GM18870 (cell line): ENCODE results near the gene FRMPD4.
A peak's percentile ranks its signal among the peaks of the same experiment; 100 is the strongest.
"Not testable (repeated sequence)": the region's sequence is repeated elsewhere in the genome, so short reads cannot be mapped to it uniquely, and the experiment has no call there.

Source experiments
- ATAC-seq: cut with Tn5 transposase; IDR thresholded peaks from one replicate; pipeline ENCODE4 v1.9.1; 2021; ENCODE audit warnings: moderate library complexity; ENCODE audit not compliant: unreplicated experiment

The FRMPD4 gene

DNA sequence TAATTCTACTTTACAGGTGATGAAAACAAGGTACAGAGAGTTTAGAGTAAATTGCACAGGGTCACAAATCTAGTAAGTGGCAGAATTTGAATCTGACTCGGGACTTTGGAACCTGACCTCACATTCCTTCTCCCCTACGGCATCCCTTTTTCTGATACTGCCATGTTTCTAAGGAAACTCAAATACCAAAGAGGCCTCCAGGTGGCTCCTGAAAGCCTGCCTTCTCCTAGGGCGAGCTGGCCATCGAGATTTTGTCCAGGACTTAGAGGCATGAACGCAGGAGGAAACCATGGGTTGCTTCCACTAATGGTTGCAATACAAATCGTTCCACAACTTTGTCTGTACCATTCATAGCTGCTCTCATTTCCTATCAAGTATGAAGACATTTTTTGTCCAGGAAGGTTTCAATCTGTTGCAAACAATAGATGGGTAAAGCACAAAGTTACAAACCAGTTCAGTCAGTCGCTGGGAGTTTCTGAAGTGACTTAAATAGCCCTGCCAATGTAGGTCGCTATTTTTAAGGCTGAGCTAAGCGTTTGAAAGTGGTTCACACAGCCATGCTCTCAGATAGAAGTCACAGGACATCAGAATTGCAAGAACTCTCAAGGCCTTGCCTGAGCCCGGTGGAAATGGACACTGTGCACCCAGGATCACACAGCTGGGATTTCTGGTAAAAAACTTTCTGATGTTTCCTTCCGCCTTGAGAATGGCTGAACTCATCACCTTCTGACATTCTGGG is 356.3 kb downstream of the FRMPD4 start:
- ATAC-seq, result no peak

DNA sequence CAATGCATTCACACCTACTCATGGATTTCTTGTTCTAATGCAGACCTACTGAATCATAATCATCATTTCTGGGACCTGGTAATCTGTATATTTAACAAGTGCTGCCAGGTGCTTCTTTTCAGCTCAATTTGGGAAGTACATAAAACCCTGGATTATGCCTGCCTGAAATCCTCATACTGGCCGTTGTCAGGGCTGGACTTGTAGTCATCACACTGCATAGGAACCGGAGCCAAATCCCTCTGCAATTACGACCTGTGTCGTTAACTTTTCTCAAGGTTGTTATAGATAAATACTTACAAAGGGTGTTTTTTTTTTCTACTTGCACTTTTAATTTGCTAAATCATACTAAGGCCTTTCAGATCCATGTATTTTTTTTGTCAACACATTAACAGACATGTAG is 358.1 kb downstream of the FRMPD4 start:
- ATAC-seq, result no peak

DNA sequence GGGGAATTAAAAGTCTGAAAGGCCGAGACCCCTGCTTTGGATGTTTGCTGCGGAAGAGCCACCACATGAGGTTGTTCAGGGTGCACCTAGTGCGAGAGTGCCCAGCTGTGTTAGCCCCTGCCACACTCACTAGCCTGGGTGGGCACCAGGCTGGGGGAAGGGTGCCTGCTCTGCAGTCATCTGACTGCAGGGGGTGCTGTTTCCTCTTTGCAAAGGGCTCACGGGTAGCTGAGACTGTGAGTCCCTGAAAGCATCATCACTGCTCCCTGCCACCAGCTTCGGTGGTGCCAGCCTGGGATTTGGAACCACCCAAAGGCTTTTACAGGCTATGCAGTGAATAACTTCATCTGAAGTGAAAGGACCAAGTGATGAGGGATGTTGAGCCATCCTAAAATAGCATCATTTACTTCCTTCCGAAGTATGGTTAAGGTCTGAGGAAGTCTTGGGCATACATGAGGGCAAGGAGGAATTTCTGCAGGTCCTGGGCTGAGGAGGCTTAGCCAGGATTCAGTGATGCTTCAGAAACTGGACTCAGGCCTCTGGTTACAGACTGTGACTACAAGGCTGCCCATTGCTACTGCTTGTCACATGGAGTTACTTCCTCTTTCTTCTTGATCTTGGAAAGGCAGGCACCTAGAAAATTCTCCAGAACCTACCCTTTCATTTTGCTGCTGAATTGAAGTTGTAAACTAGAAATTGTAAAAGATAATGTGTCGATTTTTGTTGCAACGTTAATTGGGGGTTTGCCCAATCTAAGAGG is 359.7 kb downstream of the FRMPD4 start:
- ATAC-seq, result no peak

DNA sequence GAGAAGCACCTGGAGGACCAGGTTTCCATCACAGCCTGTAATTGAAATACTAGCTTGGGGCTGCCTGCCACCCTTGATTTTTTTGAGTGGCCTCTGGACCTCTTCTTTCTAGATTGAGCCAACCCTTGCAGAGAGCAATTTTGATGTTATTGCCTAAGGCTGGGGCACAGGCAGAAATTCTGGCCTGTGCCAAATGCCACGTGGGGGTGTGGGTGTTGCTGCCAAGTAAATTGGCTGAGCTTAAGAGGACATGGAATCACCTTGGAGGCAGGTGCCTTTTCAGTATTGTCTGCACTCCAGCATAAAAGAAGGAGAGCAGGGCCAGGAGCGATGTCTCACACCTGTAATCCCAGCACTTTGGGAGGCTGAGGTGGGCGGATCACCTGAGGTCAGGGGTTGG is 366.9 kb downstream of the FRMPD4 start:
- no peak for ATAC-seq

DNA sequence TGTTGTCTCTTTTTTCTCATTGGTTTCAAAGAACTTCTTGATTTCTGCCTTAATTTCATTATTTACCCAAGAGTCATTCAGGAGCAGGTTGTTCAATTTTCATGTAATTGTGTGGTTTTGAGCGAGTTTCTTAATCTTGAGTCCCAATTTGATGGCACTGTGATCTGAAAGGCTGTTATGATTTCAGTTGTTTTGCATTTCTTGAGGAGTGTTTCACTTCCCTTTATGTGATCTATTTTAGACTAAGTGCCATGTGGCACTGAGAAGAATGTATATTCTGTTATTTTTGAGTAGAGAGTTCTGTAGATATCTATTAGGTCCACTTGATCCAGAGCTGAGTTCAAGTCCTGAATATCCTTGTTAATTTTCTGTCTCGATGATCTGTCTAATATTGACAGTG is 377.1 kb downstream of the FRMPD4 start:
- peak; percentile 100 for ATAC-seq

DNA sequence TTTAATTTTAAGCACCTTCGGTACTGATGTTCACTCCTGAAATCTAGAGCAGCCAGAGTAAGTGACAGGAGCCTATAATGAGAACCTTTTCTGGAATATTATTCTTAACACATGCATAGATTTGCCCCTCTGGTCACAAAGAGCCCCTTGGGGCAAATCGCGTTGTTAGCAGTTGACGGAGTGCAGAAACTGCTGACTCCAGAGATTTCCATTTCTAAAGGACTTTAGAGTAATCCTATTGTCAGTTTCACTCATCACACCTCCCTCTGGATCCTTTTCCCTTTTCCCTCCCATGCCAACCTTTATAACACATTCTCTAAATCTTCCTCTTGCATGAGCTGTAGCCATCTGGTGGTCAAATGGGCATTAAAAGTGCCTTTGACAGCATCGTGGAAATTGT is 388.0 kb downstream of the FRMPD4 start:
- no peak for ATAC-seq

DNA sequence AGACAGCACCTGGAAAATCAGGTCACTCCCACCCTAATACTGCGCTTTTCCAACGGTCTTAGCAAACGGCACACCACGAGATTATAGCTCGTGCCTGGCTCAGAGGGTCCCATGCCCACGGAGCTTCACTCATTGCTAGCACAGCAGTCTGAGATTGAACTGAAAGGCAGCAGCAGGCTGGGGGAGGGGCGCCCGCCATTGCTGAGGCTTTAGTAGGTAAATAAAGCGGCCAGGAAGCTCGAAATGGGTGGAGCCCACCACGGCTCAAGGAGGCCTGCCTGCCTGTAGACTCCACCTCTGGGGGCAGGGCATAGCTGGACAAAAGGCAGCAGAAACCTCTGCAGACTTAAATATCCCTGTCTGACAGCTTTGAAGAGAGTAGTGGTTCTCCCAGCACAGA is 399.8 kb downstream of the FRMPD4 start:
- not testable (repeated sequence) for ATAC-seq

DNA sequence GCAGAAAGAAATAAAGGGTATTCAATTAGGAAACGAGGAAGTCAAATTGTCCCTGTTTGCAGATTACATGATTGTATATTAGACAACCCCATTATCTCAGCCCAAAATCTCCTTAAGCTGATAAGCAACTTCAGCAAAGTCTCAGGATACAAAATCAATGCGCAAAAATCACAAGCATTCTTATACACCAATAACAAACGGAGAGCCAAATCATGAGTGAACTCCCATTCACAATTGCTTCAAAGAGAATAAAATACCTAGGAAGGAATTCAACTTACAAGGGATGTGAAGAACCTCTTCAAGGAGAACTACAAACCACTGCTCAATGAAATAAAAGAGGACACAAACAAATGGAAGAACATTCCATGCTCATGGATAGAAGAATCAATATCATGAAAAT is 404.0 kb downstream of the FRMPD4 start:
- not testable (repeated sequence) for ATAC-seq

DNA sequence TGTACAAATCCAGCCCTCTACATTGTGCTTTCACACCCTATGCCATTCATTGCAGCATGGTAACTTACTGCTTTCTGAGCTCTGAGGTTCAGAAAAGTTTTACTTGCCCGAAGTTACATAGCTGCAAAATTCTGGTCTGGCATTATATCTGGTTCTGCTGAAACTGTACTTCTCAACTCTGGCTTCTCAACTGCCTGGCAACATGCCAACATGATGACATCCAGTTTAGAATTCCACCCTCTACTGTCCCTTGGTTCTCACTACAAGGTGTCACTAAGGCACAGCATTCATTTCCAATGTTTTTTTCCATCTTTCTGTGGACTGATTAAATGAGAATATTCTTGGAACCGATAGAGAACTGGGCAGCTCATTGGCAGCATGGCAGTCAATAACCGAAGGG is 410.1 kb downstream of the FRMPD4 start:
- ATAC-seq, result no peak

DNA sequence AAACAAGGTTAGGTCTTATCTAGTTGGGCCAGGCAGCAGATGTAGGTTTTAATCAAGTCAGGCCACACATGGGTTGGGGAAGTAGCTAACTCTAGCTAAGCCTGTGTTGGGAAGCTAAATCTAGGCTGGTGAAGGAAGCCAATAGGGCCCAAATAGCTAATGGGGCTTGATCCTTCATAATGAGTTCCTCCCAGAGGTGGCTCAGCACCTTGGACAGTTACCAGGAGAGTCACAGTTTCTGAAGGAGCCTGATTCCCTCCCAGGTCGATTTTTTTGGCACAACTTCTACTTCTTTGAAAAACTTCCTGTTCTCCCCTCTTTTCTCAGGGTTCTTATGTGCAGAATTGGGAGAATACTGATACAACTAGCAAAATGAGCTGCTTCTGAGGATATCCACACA is 410.5 kb downstream of the FRMPD4 start:
- no peak for ATAC-seq

DNA sequence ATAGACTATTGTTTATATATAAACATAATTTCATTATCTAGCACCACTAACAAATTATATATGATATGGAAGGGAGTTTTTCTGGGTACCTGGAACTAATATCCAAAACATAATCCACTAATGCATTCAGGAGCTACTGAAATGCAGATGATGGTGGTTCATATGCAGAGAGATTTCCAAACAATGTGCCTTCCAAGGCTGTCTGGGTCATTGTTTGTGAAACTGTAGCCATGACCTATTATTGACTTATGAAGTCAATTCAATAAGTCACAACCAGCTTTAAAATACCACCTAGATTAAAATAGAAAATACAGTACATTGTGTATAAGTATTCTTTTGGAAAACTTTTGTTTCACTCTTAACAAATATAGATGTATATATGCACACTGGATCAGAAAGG is 415.9 kb downstream of the FRMPD4 start:
- no peak for ATAC-seq

DNA sequence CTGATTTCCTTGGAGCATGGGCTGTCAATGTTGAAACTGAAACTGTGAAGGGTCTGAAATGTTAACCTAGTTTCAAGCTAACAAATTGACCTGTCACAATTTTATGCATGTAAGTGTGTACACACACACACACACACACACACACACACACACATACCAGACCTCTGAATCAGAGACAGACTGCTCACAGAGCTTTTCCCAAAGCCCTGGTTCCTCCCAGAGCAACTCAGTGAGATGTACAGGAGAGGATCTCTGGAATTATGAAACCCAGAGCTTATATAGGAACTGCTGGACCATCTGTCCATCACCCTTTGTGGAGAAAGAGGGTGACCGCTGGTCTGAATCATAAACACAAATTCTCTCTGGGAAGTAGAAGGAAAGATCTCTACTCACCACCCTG is 424.8 kb downstream of the FRMPD4 start:
- ATAC-seq, result no peak

DNA sequence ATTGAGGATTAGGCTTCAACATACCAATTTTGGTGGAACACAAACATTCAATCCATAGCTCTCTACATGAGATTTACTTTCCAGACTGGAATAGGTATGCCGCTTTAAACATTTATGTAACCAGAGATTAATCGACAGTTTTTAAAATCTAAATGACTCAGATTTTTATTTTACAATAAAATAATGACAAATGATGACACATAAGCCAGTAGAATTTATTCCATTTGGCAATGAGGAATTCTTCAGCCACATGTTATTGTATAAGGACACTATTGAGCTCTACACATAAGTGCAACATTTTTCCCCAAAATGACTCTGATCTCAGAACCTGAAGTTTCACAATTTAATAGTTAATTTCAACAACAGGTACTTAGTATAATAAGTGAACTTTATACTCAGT is 425.9 kb downstream of the FRMPD4 start:
- no peak for ATAC-seq

DNA sequence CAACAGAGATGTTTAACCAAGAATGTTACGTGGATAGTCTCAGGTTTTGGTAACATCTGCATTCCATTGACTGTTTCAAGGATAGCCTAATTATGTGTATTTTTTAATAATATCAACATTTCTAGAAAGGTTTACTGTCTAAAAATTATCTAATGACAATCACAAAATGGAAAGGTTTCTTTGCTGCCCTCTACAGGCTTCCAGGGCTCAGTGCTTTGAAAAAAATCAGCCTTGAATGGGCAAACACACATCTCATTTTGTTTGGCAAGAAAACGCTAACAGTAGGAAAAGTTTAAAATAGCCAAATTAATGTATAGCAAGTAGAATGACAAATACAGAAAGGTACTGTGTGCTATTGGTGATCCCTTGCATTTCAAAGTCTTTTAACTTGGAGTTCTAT is 429.6 kb downstream of the FRMPD4 start:
- ATAC-seq, result no peak

DNA sequence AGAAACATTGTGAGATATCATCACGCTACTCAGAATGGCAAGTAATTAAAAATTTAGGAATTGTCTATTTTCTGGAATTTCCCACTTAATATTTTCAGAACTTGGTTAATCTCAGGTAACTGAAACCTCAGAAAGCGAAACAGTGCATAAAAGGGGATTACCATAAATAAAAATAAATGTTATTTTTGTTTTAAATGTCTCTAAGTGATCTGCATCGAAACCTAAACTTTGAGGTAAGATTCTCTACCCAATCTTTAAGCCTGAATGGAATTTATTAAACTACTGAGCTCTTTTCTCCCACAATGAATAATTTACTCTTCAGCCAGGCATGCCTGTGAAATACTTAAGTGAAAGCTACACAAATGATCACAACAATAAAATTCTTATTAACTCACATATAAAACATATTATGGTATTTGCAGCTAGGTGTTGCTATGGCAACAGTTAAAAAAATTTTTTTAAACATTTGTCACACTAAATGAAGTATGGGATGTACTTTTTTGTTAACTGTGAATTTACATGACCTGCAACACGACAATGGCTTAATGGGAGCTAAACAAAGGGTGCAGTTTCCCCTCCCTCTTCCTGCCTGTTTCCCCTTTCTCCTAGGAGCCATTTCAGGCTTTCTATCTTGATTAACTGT is 432.7 kb downstream of the FRMPD4 start:
- ATAC-seq, result no peak

DNA sequence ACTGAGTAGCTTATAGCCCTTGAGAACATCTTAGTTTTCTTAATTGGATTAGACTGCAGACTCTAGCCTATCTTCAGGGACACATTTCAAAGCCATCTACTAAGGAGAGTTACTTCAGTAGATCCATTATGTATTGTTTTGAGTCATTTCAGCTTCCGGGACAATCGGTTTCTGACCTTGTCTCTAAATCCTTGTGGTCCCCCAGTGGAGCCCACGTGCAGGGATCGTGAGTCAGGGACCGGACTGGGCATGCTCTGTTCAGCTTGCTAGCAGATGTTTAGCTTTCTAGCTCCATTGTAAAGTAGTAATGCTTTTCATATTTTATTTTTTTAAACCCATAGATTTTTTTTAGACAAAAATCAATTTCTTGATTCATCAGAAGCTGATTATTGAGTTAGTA is 441.0 kb downstream of the FRMPD4 start:
- no peak for ATAC-seq

DNA sequence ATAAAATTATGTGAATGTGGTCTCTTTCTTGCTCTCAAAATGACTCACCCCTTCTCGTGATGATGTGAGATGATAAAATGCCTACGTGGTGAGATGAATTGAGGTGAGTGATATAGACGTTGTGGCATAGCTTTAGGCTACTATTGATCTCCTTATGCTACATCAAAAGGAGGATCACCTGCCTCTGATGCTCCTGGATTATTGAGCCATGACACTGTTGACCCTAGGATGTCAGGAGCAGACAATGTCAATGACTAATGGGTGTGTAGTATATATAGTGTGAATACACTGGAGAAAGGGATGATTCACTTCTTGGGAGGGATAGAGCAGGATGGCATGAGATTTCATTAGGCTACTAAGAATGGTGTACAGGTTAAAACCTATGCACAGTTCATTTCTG is 442.3 kb downstream of the FRMPD4 start:
- no peak for ATAC-seq

DNA sequence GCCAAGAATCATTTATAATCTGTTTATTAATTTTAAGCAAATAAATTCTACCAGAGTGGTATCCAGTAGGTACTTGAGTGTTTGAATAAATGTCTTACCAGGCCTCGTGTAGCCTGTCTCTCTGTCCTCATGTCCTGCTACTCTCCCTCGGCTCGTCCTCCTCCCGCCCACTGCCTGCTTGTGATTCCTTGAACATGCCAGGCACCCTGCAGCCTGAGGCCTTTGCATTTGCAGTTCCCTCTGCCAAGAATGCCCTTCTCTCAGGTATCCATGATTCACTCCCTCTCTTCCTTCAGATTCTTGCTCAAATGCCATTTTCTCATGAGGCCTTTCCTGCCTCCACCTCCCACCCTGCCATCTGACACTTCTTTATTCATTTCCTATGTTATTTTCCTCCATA is 443.3 kb downstream of the FRMPD4 start:
- ATAC-seq, result no peak

DNA sequence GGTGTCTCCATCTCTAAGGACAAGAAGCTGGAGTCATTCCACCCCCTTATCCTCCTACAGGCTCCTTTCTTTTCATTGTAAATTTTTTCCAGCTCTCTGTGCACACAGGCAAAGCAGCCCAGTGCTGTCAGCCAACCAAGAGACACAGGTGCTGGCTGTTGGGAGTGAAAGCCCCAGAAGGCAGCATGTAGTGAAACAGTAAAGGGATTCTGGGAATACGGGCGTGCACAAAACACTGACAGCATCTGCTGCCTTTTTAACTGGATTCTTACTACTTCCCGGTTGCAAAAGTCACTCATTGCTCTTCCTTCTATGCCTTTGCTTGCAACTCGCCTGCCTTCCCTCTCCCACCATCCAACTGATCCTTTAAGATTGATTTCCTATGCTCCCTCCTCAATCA is 444.4 kb downstream of the FRMPD4 start:
- no peak for ATAC-seq

DNA sequence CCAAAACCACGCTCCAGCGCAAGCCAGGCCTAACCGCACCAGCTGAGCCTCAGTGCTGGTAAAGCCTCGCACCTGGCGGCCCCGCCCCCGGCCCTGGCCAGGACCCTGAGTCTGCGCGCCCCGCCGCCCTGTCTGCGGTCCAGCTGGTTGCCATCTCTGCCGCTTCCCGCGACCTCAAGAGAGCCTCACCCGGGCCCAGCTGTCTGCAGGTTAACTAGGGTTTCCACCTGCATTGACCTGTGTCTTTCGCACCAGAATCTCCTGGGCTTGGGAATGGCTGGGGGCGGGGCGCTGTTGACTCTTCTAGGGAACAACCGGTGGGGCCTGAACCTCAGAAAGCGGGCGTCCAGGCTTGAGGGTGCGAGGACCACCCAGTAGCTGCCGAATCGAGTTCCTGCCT is 445.3 kb downstream of the FRMPD4 start:
- no peak for ATAC-seq

DNA sequence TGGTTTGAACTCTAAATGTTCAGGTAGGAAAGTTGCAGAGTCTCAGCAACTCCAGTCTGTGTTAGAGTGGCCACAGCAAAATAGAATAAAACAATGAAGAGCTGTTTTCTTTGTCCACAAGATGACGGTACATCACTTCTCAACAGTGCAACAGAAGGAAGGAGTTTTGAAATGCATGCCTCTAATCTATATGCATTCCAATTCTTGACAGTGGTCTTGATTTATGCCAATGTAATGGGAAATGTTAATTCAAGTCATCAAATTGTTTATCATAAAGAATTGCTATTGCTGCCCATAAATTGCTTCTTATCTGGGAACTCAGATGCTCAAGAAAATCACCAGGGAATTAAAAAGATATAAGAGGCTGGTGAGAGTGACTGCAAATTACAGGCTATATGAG is 457.4 kb downstream of the FRMPD4 start:
- no peak for ATAC-seq

DNA sequence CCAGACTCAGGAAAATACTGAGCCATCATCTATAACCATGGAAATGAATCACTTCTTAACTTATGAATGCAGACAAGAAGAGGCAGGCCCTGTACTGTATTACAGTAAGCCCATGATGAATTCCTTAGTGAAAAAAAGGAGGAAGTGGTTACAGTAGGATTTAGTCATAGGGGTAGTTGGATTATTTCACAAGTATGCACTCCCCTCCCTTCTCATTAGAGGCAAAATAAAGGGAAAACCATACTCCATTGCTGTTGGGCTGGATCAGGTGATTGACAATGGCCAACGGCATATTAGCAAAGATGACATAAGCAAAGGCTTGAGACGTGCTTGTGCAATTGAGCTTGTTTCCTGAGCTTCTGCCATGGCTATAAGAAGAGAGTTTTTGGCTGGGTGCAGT is 471.8 kb downstream of the FRMPD4 start:
- ATAC-seq, result no peak
